SK-N-SH (cell line): ENCODE data around the gene RFFL. TPM values are rescaled to one million over a fixed set of nuclear protein-coding genes. Genes with fewer than 3 reads are reported as not detected.

ENCODE experiments used
- CTCF ChIA-PET: fragments of 300-600, 350-600 bp; formaldehyde crosslinking; extraction: SDS; loops from one replicate; lab custom pipeline; 2021; lab: Yijun Ruan, JAX
- POLR2A ChIA-PET: fragments of 350-600 bp; sonication (Branson Sonifier 250); formaldehyde crosslinking; extraction: SDS; loops from one replicate; lab custom pipeline; 2020; ENCODE audit warnings: antibody characterized with exemption, inconsistent platforms; lab: Yijun Ruan, JAX
- DNase-seq: peaks from one replicate; pipeline ENCODE4 v3.0.0; 2012
- H2AFZ ChIP-seq: fragments of 200-600 bp; sonication (generic); 2 replicates; pipeline ENCODE4 v1.8.1; 2016; ENCODE audit warnings: antibody characterized with exemption, mild to moderate bottlenecking, low read depth
- H3F3A ChIP-seq: fragments of 200-600 bp; sonication (generic); replicated peaks from 2 replicates; pipeline ENCODE3; 2016; ENCODE audit warnings: antibody characterized with exemption, mild to moderate bottlenecking; ENCODE audit not compliant: insufficient read depth
- H3K27ac ChIP-seq, 2 experiments: fragments of 200-500 bp in 1 of 2; fragments of 200-600 bp in 1 of 2; sonication (Bioruptor generic) in 1 of 2; sonication (generic), shearing (Covaris generic) in 1 of 2; 2 replicates each; pipeline versions ENCODE4 v1.5.1 to v1.6.1; 2014 to 2016; ENCODE audit warnings: low read depth in 2 of 2, inconsistent platforms in 1 of 2, low read length in 1 of 2, mild to moderate bottlenecking in 1 of 2, mixed read lengths in 1 of 2
- H3K27me3 ChIP-seq: fragments of 200-600 bp; sonication (generic), shearing (Covaris generic); 2 replicates; pipeline ENCODE4 v1.6.1; 2016; ENCODE audit warnings: mixed run types; ENCODE audit not compliant: insufficient read depth
- H3K36me3 ChIP-seq, 2 experiments: fragments of 200-500 bp in 1 of 2; fragments of 200-600 bp in 1 of 2; sonication (Bioruptor generic) in 1 of 2; sonication (generic) in 1 of 2; replicated peaks in 1 of 2; 2 replicates each; pipeline versions ENCODE3 to v1.5.1; 2014 to 2016; ENCODE audit warnings: low read length in 1 of 2, mild to moderate bottlenecking in 1 of 2; ENCODE audit not compliant: insufficient read depth in 2 of 2, control insufficient read depth in 1 of 2
- H3K4me1 ChIP-seq, 2 experiments: fragments of 200-500 bp in 1 of 2; fragments of 200-600 bp in 1 of 2; sonication (Bioruptor generic) in 1 of 2; sonication (generic), shearing (Covaris generic) in 1 of 2; 2 replicates each; pipeline versions ENCODE4 v1.5.1 to v1.6.1; 2014 to 2016; ENCODE audit warnings: low read depth in 1 of 2, low read length in 1 of 2, mixed run types in 1 of 2; ENCODE audit not compliant: insufficient read depth in 2 of 2, control insufficient read depth in 1 of 2
- H3K4me2 ChIP-seq: fragments of 200-600 bp; sonication (generic), shearing (Covaris generic); 2 replicates; pipeline ENCODE4 v1.6.1; 2017; ENCODE audit warnings: mixed run types
- H3K4me3 ChIP-seq, 2 experiments: fragments of 200-500 bp in 1 of 2; fragments of 200-600 bp in 1 of 2; sonication (Bioruptor generic) in 1 of 2; sonication (generic), shearing (Covaris generic) in 1 of 2; 2 replicates each; pipeline versions ENCODE4 v1.5.1 to v1.8.1; 2014 to 2016; ENCODE audit warnings: low read depth in 2 of 2, inconsistent platforms in 1 of 2, low read length in 1 of 2, mild to moderate bottlenecking in 1 of 2, mixed read lengths in 1 of 2, moderate library complexity in 1 of 2
- H3K79me2 ChIP-seq: fragments of 200-600 bp; sonication (generic); 2 replicates; pipeline ENCODE4 v1.8.1; 2017; ENCODE audit warnings: mild to moderate bottlenecking; ENCODE audit not compliant: insufficient read depth
- H3K9ac ChIP-seq: fragments of 200-600 bp; sonication (generic); 2 replicates; pipeline ENCODE4 v1.6.1; 2017; ENCODE audit warnings: mixed run types
- H3K9me2 ChIP-seq: fragments of 200-600 bp; sonication (generic); 2 replicates; pipeline ENCODE4 v1.6.1; 2017; ENCODE audit warnings: mixed run types
- H3K9me3 ChIP-seq: fragments of 200-600 bp; sonication (generic); 2 replicates; pipeline ENCODE4 v1.6.1; 2017; ENCODE audit warnings: mixed run types, mild to moderate bottlenecking, moderate library complexity
- H4K20me1 ChIP-seq: fragments of 200-600 bp; sonication (generic); 2 replicates; pipeline ENCODE4 v1.6.1; 2017; ENCODE audit warnings: mild to moderate bottlenecking, mixed run types; ENCODE audit not compliant: insufficient read depth
- CHD2 ChIP-seq: fragments of 150-350 bp; IDR thresholded peaks from 2 replicates; pipeline ENCODE4 v1.6.1; 2018; ENCODE audit warnings: low read length; ENCODE audit not compliant: partially characterized antibody
- EP300 ChIP-seq, 2 experiments: IDR thresholded peaks; 2 replicates each; pipeline versions ENCODE4 v1.4.0 to v1.6.1; 2012; ENCODE audit warnings: borderline replicate concordance in 1 of 2, low read depth in 1 of 2, low read length in 1 of 2
- FOSL2 ChIP-seq: IDR thresholded peaks from 2 replicates; pipeline ENCODE4 v1.4.0; 2012; ENCODE audit warnings: low read depth, mild to moderate bottlenecking, moderate library complexity, borderline replicate concordance
- FOXM1 ChIP-seq: IDR thresholded peaks from 2 replicates; pipeline ENCODE4 v1.4.0; 2012; ENCODE audit warnings: low read depth, mild to moderate bottlenecking
- GABPA ChIP-seq: IDR thresholded peaks from 2 replicates; pipeline ENCODE4 v1.4.0; 2012; ENCODE audit warnings: low read depth, mild to moderate bottlenecking
- GATA2 ChIP-seq: sonication (generic); formaldehyde crosslinking; IDR thresholded peaks from 2 replicates; pipeline ENCODE4 v1.5.0; 2020; ENCODE audit warnings: mild to moderate bottlenecking, missing genetic modification reagents
- JUND ChIP-seq: IDR thresholded peaks from 2 replicates; pipeline ENCODE4 v1.4.0; 2012
- MEF2A ChIP-seq: IDR thresholded peaks from 2 replicates; pipeline ENCODE4 v1.4.0; 2012; ENCODE audit warnings: low read depth, borderline replicate concordance
- MXI1 ChIP-seq: IDR thresholded peaks from 2 replicates; pipeline ENCODE4 v1.6.1; 2012; ENCODE audit warnings: mild to moderate bottlenecking, low read depth, low read length, improper control_type of control experiment
- NRF1 ChIP-seq: IDR thresholded peaks from 2 replicates; pipeline ENCODE4 v1.6.1; 2012; ENCODE audit warnings: low read depth, mild to moderate bottlenecking, low read length
- RAD21 ChIP-seq: IDR thresholded peaks from 2 replicates; pipeline ENCODE4 v1.6.1; 2012; ENCODE audit warnings: mild to moderate bottlenecking, low read length
- RCOR1 ChIP-seq: fragments of 150-350 bp; IDR thresholded peaks from 2 replicates; pipeline ENCODE4 v1.6.1; 2017; ENCODE audit warnings: antibody characterized with exemption, low read length
- SIN3A ChIP-seq: IDR thresholded peaks from 2 replicates; pipeline ENCODE4 v1.6.1; 2012; ENCODE audit warnings: low read depth, mild to moderate bottlenecking, low read length, moderate library complexity, borderline replicate concordance
- SMC3 ChIP-seq: IDR thresholded peaks from 2 replicates; pipeline ENCODE4 v1.6.1; 2012; ENCODE audit warnings: low read depth, low read length, improper control_type of control experiment
- TAF1 ChIP-seq: IDR thresholded peaks from 2 replicates; pipeline ENCODE4 v1.6.1; 2012; ENCODE audit warnings: low read depth, mild to moderate bottlenecking, low read length, moderate library complexity, borderline replicate concordance
- TEAD4 ChIP-seq: IDR thresholded peaks from 2 replicates; pipeline ENCODE4 v1.4.0; 2012; ENCODE audit warnings: mild to moderate bottlenecking, borderline replicate concordance; ENCODE audit not compliant: insufficient read depth
- YY1 ChIP-seq: IDR thresholded peaks from 2 replicates; pipeline ENCODE4 v1.4.0; 2012; ENCODE audit warnings: low read depth, mild to moderate bottlenecking
- WGBS: methylation state at CpG from one replicate; pipeline ENCODE4 v1.1.6; 2017; ENCODE audit warnings: low lambda C conversion rate; 5-methylcytosine and 5-hydroxymethylcytosine counted together
- polyA plus RNA-seq, 3 experiments: library from polyadenylated mRNA; depleted of rRNA; stranded (reverse); fragments of >200 nt; gene quantifications; 2 replicates each; pipeline ENCODE4 v1.2.3, GENCODE V29; 2012
- TF ChIP-seq, protein P1 (sequence below): fragments of 150-350 bp; IDR thresholded peaks from 2 replicates; pipeline ENCODE4 v1.6.1; 2016; ENCODE audit warnings: mild to moderate bottlenecking, low read depth, low read length
- TF ChIP-seq, protein P2 (sequence below): IDR thresholded peaks from 2 replicates; pipeline ENCODE4 v1.6.1; 2012; ENCODE audit warnings: mild to moderate bottlenecking, low read depth, low read length, moderate library complexity
- TF ChIP-seq, protein P3 (sequence below): IDR thresholded peaks from 2 replicates; pipeline ENCODE4 v1.4.0; 2012; ENCODE audit warnings: low read depth, borderline replicate concordance
- TF ChIP-seq, protein P4 (sequence below): fragments of 150-350 bp; IDR thresholded peaks from 2 replicates; pipeline ENCODE4 v1.6.1; 2017; ENCODE audit warnings: antibody characterized with exemption, low read length, low read depth, borderline replicate concordance
- TF ChIP-seq, protein P5 (sequence below): IDR thresholded peaks from 2 replicates; pipeline ENCODE4 v1.4.0; 2012; ENCODE audit warnings: low read depth

RFFL gene
- polyA plus RNA-seq, 1 of the 3 experiments (the other 2 are of a cell fraction) = 10.1 TPM

DNA sequence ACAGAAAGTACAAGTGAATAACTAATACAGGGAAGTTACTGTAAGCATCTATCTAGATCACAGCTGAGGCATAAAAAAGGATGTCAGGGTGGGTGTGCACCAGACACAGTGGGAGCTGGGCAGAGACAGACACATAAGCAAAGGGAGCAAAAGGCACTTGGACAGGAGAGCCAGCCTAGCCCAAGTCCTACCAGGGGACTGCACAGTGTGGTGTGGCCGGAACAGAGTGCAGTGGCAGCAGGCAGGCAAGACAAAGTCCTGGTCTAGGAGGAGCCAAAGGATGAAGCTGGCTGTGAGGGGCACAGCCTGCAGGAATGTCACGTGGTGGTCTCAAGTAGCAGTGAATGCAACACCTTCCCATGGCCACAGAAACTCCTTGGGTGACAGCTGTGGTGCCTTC, 34.3 kb upstream of the RFFL start:
- POLR2A ChIA-PET = interaction anchor here (0.7 kb wide), 1 partner anchor 21 kb away, joined by 3 read pairs; no protein-coding TSS in a partner anchor
- Histone ChIP-seq H4K20me1 (no peaks in the 10 kb centered on the region), H3F3A (no peaks in the 10 kb centered on the region), H3K27ac (no peak overlapping the region), H3K27me3 (no peaks in the 10 kb centered on the region), H3K4me2 (no peak overlapping the region), H3K79me2 (no peaks in the 10 kb centered on the region), H3K9me3 (no peaks in the 10 kb centered on the region), H3K4me1 (no peaks in the 10 kb centered on the region), H3K9ac (no peak overlapping the region), H2AFZ (no peak overlapping the region), H3K4me3 (no peak overlapping the region), H3K9me2 (no peaks in the 10 kb centered on the region), H3K36me3 (peaks cover 8 to 19% of the 10 kb centered on the region in 2 experiments)
- CTCF ChIA-PET = interaction anchor here (1.0 to 1.9 kb wide), 2 partner anchors 9 to 22 kb away, joined by 3 to 6 read pairs; no protein-coding TSS in a partner anchor
- DNase-seq = no peak
- TF ChIP-seq GATA2 (CRISPR knock-in tag) = no peak
- no peak for TF ChIP-seq MEF2A
- TF ChIP-seq SIN3A = no peak
- no peak for TF ChIP-seq TAF1
- TF ChIP-seq, protein P1, sequence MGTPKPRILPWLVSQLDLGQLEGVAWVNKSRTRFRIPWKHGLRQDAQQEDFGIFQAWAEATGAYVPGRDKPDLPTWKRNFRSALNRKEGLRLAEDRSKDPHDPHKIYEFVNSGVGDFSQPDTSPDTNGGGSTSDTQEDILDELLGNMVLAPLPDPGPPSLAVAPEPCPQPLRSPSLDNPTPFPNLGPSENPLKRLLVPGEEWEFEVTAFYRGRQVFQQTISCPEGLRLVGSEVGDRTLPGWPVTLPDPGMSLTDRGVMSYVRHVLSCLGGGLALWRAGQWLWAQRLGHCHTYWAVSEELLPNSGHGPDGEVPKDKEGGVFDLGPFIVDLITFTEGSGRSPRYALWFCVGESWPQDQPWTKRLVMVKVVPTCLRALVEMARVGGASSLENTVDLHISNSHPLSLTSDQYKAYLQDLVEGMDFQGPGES = no peak
- no peak for TF ChIP-seq GABPA
- no peak for TF ChIP-seq MXI1
- TF ChIP-seq, protein P2, sequence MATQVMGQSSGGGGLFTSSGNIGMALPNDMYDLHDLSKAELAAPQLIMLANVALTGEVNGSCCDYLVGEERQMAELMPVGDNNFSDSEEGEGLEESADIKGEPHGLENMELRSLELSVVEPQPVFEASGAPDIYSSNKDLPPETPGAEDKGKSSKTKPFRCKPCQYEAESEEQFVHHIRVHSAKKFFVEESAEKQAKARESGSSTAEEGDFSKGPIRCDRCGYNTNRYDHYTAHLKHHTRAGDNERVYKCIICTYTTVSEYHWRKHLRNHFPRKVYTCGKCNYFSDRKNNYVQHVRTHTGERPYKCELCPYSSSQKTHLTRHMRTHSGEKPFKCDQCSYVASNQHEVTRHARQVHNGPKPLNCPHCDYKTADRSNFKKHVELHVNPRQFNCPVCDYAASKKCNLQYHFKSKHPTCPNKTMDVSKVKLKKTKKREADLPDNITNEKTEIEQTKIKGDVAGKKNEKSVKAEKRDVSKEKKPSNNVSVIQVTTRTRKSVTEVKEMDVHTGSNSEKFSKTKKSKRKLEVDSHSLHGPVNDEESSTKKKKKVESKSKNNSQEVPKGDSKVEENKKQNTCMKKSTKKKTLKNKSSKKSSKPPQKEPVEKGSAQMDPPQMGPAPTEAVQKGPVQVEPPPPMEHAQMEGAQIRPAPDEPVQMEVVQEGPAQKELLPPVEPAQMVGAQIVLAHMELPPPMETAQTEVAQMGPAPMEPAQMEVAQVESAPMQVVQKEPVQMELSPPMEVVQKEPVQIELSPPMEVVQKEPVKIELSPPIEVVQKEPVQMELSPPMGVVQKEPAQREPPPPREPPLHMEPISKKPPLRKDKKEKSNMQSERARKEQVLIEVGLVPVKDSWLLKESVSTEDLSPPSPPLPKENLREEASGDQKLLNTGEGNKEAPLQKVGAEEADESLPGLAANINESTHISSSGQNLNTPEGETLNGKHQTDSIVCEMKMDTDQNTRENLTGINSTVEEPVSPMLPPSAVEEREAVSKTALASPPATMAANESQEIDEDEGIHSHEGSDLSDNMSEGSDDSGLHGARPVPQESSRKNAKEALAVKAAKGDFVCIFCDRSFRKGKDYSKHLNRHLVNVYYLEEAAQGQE = no peak
- TF ChIP-seq, protein P3, sequence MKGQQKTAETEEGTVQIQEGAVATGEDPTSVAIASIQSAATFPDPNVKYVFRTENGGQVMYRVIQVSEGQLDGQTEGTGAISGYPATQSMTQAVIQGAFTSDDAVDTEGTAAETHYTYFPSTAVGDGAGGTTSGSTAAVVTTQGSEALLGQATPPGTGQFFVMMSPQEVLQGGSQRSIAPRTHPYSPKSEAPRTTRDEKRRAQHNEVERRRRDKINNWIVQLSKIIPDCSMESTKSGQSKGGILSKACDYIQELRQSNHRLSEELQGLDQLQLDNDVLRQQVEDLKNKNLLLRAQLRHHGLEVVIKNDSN = no peak
- WGBS = 94% methylated on average over 2 of the region's 2 CpGs

DNA sequence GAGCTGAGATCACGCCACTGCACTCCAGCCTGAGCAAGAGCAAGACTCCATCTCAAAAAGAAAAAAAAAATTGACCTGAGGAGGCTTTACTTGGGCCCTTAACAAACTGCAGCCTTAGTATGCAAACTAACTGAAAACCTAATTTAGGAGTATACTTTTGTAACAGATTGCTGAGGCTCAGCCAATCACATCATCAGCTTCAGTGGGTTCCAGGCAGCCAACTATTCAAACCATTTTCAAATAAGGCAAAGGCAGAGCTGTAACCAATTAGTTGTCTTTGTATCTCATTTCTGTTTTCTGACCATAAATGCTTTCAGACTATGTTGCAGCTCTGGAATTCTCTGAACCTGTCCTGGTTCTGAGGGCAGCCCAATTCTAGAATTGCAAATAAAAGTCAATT, 32.2 kb upstream of the RFFL start:
- Histone ChIP-seq H2AFZ (no peak overlapping the region), H3K4me2 (no peak overlapping the region), H3K4me1 (no peaks in the 10 kb centered on the region), H3F3A (no peaks in the 10 kb centered on the region), H3K9me2 (no peaks in the 10 kb centered on the region), H3K27ac (no peak overlapping the region), H3K36me3 (peaks cover 8 to 15% of the 10 kb centered on the region in 2 experiments), H3K79me2 (no peaks in the 10 kb centered on the region), H3K27me3 (no peaks in the 10 kb centered on the region), H3K4me3 (no peak overlapping the region), H3K9me3 (no peaks in the 10 kb centered on the region), H3K9ac (no peak overlapping the region), H4K20me1 (no peaks in the 10 kb centered on the region)
- no peak for TF ChIP-seq RAD21
- no peak for TF ChIP-seq NRF1
- no peak for TF ChIP-seq EP300 (IDR thresholded peaks at IDR 0.05; ENCODE audit: borderline replicate concordance in 1 of 2, low read depth in 1 of 2, low read length in 1 of 2)
- no peak for TF ChIP-seq YY1
- no peak for TF ChIP-seq MXI1
- TF ChIP-seq FOXM1 = no peak
- TF ChIP-seq GABPA = no peak
- TF ChIP-seq JUND = no peak
- TF ChIP-seq FOSL2 = no peak
- no peak for TF ChIP-seq TEAD4
- TF ChIP-seq SMC3 = no peak
- TF ChIP-seq, protein P4, sequence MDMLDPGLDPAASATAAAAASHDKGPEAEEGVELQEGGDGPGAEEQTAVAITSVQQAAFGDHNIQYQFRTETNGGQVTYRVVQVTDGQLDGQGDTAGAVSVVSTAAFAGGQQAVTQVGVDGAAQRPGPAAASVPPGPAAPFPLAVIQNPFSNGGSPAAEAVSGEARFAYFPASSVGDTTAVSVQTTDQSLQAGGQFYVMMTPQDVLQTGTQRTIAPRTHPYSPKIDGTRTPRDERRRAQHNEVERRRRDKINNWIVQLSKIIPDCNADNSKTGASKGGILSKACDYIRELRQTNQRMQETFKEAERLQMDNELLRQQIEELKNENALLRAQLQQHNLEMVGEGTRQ = no peak
- TF ChIP-seq CHD2 = no peak
- no peak for TF ChIP-seq RCOR1
- TF ChIP-seq, protein P5, sequence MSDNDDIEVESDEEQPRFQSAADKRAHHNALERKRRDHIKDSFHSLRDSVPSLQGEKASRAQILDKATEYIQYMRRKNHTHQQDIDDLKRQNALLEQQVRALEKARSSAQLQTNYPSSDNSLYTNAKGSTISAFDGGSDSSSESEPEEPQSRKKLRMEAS = no peak
- ChIA-PET CTCF (interaction anchor here (0.6 to 1.5 kb wide), 2 partner anchors 13 to 22 kb away, joined by 3 read pairs; no protein-coding TSS in a partner anchor), POLR2A (no interaction called here)
- no peak for DNase-seq
- WGBS = 100% methylated on average over 1 of the region's 1 CpG
